Spleen (tissue), 11 donors: ENCODE data around the gene SRGAP3. TPM values are rescaled to one million over a fixed set of nuclear protein-coding genes. Genes with fewer than 3 reads are reported as not detected.

Source experiments
- DNase-seq: peaks from one replicate; pipeline ENCODE4 v3.0.0-alpha.2; 2020
- H3K27ac ChIP-seq, 8 donors: fragments of 200-600 bp; sonication (generic) in 7 of 8; 1 replicate in 4 of 8; 2 replicates in 4 of 8; pipeline versions ENCODE4 v1.5.0 to v1.8.0; 2016 to 2021; ENCODE audit warnings: inconsistent platforms in 4 of 8, mild to moderate bottlenecking in 4 of 8, moderate library complexity in 1 of 8
- H3K27me3 ChIP-seq, 7 donors: fragments of 200-600 bp; sonication (generic) in 6 of 7; replicated peaks in 1 of 7; 1 replicate in 4 of 7; 2 replicates in 3 of 7; pipeline versions ENCODE4 v1.5.0 to v1.8.0; 2016 to 2021; ENCODE audit warnings: inconsistent platforms in 3 of 7, mild to moderate bottlenecking in 1 of 7
- H3K36me3 ChIP-seq, 6 donors: fragments of 200-600 bp; sonication (generic) in 5 of 6; 1 replicate in 4 of 6; 2 replicates in 2 of 6; pipeline versions ENCODE4 v1.5.0 to v1.8.0; 2016 to 2021; ENCODE audit warnings: inconsistent platforms in 2 of 6
- H3K4me1 ChIP-seq, 6 donors: fragments of 200-600 bp; sonication (generic) in 5 of 6; 1 replicate in 3 of 6; 2 replicates in 3 of 6; pipeline versions ENCODE4 v1.5.0 to v1.8.0; 2016 to 2021; ENCODE audit warnings: inconsistent platforms in 3 of 6
- H3K4me3 ChIP-seq, 8 donors: fragments of 200-600 bp; sonication (generic) in 7 of 8; 1 replicate in 4 of 8; 2 replicates in 4 of 8; pipeline versions ENCODE4 v1.5.0 to v1.8.0; 2016 to 2021; ENCODE audit warnings: inconsistent platforms in 4 of 8, mild to moderate bottlenecking in 4 of 8, moderate library complexity in 2 of 8
- H3K9me3 ChIP-seq, 8 donors: fragments of 200-600 bp; sonication (generic) in 7 of 8; 1 replicate in 4 of 8; 2 replicates in 4 of 8; pipeline versions ENCODE4 v1.5.0 to v1.8.0; 2016 to 2021; ENCODE audit warnings: inconsistent platforms in 4 of 8
- CTCF ChIP-seq, 11 experiments: fragments of 200-600 bp in 7 of 11; fragments of 450-650 bp in 4 of 11; sonication (generic) in 4 of 11; IDR thresholded peaks in 8 of 11; conservative IDR thresholded peaks in 3 of 11; 1 replicate in 7 of 11; 2 replicates in 4 of 11; pipeline versions ENCODE4 v1.4.0 to v1.8.0; 2016 to 2021; ENCODE audit warnings: antibody characterized with exemption in 11 of 11, inconsistent platforms in 4 of 11, mild to moderate bottlenecking in 1 of 11
- POLR2A ChIP-seq, 3 donors: fragments of 450-650 bp; IDR thresholded peaks; one replicate each; pipeline ENCODE4 v1.5.1; 2017; ENCODE audit warnings: antibody characterized with exemption in 3 of 3, mild to moderate bottlenecking in 1 of 3
- POLR2AphosphoS5 ChIP-seq, 3 donors: sonication (generic); formaldehyde crosslinking; IDR thresholded peaks; one replicate each; pipeline ENCODE4 v1.5.1; 2017; ENCODE audit warnings: antibody characterized with exemption in 3 of 3
- WGBS, 5 donors: extraction: QIAGEN DNeasy Blood & Tissue Kit in 3 of 5; methylation state at CpG; one replicate each; pipeline versions ENCODE4 v1.1.5 to v1.1.7; 2013 to 2018; 5-methylcytosine and 5-hydroxymethylcytosine counted together
- intact Hi-C: fragments of 100-400 bp; cut with DNase I; formaldehyde crosslinking; loops from one replicate; pipeline ENCODE4 v1.15.0; 2023; ENCODE audit warnings: low total_unique reads
- polyA plus RNA-seq, 3 donors: library from polyadenylated mRNA; stranded (reverse); fragments of 200-250 nt; gene quantifications; one replicate each; pipeline ENCODE4 v1.2.1, GENCODE V29; 2013
- total RNA-seq, 7 donors: library from RNA; depleted of rRNA in 3 of 7; stranded (reverse); fragments of >200 nt in 3 of 7; fragmentation: NEBNext Ultra II Directional in 4 of 7; extraction: Animal tissue kit (Norgen Biotek cat#: 25700) in 4 of 7; gene quantifications; one replicate each; pipeline versions ENCODE4 v1.1.0 to v1.2.1, GENCODE V29; 2016 to 2021
- donor health status: healthy with polysubstance abuse.
- donor health status: DM: no; HTN: no; CAD: no; lungs with moderate emphysema.
- donor health status: DM: no; HTN: no; CAD: no.
- donor health status: Bipolar disorder and iron deficiency.
- donor health status: healthy.
- donor health status: DM: no; HTN: no; CAD: no.
- donor health status: DM: yes; HTN: yes; CAD: no.

The SRGAP3 gene
- total and polyA plus RNA-seq, 10 donors: 0.54 to 10.3 (median 6.4) TPM

- DNase-seq: no peak
- H3K4me1 ChIP-seq: no peaks in the 10 kb centered on the region
- no peak overlapping the region for H3K4me3 ChIP-seq
- no peak overlapping the region for H3K27ac ChIP-seq
- intact Hi-C loops: no loop called here
- H3K36me3 ChIP-seq: no peaks in the 10 kb centered on the region
- no peaks in the 10 kb centered on the region for H3K27me3 ChIP-seq
- WGBS, 5 donors: 82 to 94% (median 83%) methylated on average over 1 of the region's 1 CpG
- H3K9me3 ChIP-seq: no peaks in the 10 kb centered on the region
- TF ChIP-seq POLR2AphosphoS5 (IDR thresholded peaks at IDR 0.05) (no peak), POLR2A (IDR thresholded peaks at IDR 0.05) (no peak), CTCF (IDR thresholded peaks at IDR 0.05 in 8 of 11, conservative IDR thresholded peaks at IDR 0.05 in 3 of 11) (no peak)
These were observed 168.1 kb downstream of the SRGAP3 start for GRCh38 chr3:9081184-9081818.

- intact Hi-C loops: no loop called here
- no peaks in the 10 kb centered on the region for H3K9me3 ChIP-seq
- 65 to 79% (median 69%) methylated on average over 2 of the region's 2 CpGs for WGBS, 5 donors
- no peaks in the 10 kb centered on the region for H3K27me3 ChIP-seq
- H3K4me3 ChIP-seq: no peak overlapping the region
- no peak for DNase-seq
- no peak overlapping the region for H3K27ac ChIP-seq
- no peak for TF ChIP-seq POLR2A (IDR thresholded peaks at IDR 0.05)
- TF ChIP-seq CTCF (IDR thresholded peaks at IDR 0.05 in 8 of 11, conservative IDR thresholded peaks at IDR 0.05 in 3 of 11): no peak
- TF ChIP-seq POLR2AphosphoS5 (IDR thresholded peaks at IDR 0.05): no peak
- no peaks in the 10 kb centered on the region for H3K36me3 ChIP-seq
- no peaks in the 10 kb centered on the region for H3K4me1 ChIP-seq
These were observed 169.3 kb downstream of the SRGAP3 start for GRCh38 chr3:9080163-9080562.

- WGBS, 5 donors: 74 to 88% (median 77%) methylated on average over 8 of the region's 8 CpGs
- Histone ChIP-seq H3K4me3 (no peak overlapping the region), H3K36me3 (no peaks in the 10 kb centered on the region), H3K27ac (no peak overlapping the region), H3K4me1 (no peaks in the 10 kb centered on the region), H3K27me3 (no peaks in the 10 kb centered on the region), H3K9me3 (no peaks in the 10 kb centered on the region)
- intact Hi-C loops: no loop called here
- TF ChIP-seq POLR2AphosphoS5 (IDR thresholded peaks at IDR 0.05) (no peak), POLR2A (IDR thresholded peaks at IDR 0.05) (no peak), CTCF (IDR thresholded peaks at IDR 0.05 in 8 of 11, conservative IDR thresholded peaks at IDR 0.05 in 3 of 11) (no peak)
- no peak for DNase-seq
These were observed 169.8 kb downstream of the SRGAP3 start for GRCh38 chr3:9079676-9080075.

- 73 to 81% (median 80%) methylated on average over 5 of the region's 5 CpGs for WGBS, 5 donors
- intact Hi-C loops: no loop called here
- TF ChIP-seq POLR2AphosphoS5 (IDR thresholded peaks at IDR 0.05) (no peak), CTCF (IDR thresholded peaks at IDR 0.05 in 8 of 11, conservative IDR thresholded peaks at IDR 0.05 in 3 of 11) (no peak), POLR2A (IDR thresholded peaks at IDR 0.05) (no peak)
These were observed 170.7 kb downstream of the SRGAP3 start for GRCh38 chr3:9078561-9079240.

More at GRCh38 chr3:9078561-9079240, 170.7 kb downstream of the SRGAP3 start:
- H3K27ac ChIP-seq: no peak overlapping the region
- DNase-seq: no peak
- H3K27me3 ChIP-seq: no peaks in the 10 kb centered on the region
- H3K4me1 ChIP-seq: no peaks in the 10 kb centered on the region
- H3K9me3 ChIP-seq: no peaks in the 10 kb centered on the region
- no peaks in the 10 kb centered on the region for H3K36me3 ChIP-seq
- no peak overlapping the region for H3K4me3 ChIP-seq
